Endometrial microvascular endothelial cells (primary cell): Measurements from ENCODE around the gene PRPH. TPM values are rescaled to one million over a fixed set of nuclear protein-coding genes. Genes with fewer than 3 reads are reported as not detected.
"Not testable (repeated sequence)": the region's sequence is repeated elsewhere in the genome, so short reads cannot be mapped to it uniquely, and the experiment has no call there.

Source experiments
- in situ Hi-C: cut with HindIII; loops from 2 replicates; pipeline ENCODE4 v1.10.0; 2017; ENCODE audit warnings: low sequenced_read_pairs, low pct_unique_long_range_greater_than_20kb; ENCODE audit errors: inconsistent ontology term
- total RNA-seq: library from RNA; depleted of rRNA; stranded (reverse); fragments of >200 nt; gene quantifications from one replicate; pipeline ENCODE4 v1.2.3, GENCODE V29; 2015; ENCODE audit errors: inconsistent ontology term

PRPH gene
- not detected for total RNA-seq

- in situ Hi-C loops, result no loop called here
These were observed at the start of gene PRPH for GRCh38 chr12:49295082-49295936. Gene PRPH (plus strand): TSS chr12:49295147. CDS start chr12:49295201, 54 bp downstream.

- in situ Hi-C loops, result no loop called here
These were observed 43.6 kb upstream of the PRPH start for GRCh38 chr12:49251357-49251756.

DNA sequence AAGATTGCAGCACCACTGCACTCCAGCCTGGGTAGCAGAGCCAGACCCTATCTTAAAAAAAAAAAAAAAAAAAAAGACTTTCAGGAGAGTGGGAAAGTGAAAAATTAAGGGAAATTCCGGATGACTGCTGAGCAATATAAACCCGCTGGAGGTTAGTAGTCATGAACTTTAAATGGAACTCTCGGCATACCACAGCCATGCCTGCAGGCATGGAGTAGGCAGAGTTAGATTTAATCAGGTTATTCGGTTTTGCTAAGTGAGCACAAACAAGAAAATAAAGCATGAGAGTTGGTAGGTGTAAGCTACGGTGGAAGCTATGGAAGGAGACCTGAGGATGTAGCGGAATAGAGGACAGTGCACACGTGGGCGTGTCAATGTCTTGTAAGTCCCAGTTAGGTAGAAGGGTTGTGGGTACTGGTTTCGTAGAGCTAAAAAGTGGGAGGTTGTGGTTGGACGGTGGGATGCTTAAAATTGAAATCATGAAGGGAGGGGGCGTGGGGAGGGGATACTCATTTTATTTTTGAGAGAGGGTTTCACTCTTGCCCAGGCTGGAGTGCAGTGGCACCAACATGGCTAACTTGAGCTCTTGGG lies 41.8 kb upstream of the PRPH start:
- in situ Hi-C loops, result no loop called here

DNA sequence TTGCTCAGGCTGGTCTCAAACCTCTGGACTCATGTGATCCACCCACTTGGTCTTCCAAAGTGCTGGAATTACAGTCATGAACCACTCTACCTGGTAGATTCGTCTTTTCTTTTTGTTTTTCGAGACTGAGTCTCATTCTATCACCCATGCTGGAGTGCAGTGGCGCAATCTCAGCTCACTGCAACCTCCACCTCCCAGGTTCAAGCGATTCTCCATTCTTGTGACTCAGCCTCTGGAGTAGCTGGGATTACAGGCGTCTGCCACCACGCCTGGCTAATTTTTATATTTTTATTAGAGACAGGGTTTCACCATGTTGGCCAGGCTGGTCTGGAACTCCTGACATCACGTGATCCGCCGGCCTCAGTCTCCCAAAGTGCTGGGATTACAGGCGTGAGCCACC lies 39.5 kb upstream of the PRPH start:
- in situ Hi-C loops, result not testable (repeated sequence)

DNA sequence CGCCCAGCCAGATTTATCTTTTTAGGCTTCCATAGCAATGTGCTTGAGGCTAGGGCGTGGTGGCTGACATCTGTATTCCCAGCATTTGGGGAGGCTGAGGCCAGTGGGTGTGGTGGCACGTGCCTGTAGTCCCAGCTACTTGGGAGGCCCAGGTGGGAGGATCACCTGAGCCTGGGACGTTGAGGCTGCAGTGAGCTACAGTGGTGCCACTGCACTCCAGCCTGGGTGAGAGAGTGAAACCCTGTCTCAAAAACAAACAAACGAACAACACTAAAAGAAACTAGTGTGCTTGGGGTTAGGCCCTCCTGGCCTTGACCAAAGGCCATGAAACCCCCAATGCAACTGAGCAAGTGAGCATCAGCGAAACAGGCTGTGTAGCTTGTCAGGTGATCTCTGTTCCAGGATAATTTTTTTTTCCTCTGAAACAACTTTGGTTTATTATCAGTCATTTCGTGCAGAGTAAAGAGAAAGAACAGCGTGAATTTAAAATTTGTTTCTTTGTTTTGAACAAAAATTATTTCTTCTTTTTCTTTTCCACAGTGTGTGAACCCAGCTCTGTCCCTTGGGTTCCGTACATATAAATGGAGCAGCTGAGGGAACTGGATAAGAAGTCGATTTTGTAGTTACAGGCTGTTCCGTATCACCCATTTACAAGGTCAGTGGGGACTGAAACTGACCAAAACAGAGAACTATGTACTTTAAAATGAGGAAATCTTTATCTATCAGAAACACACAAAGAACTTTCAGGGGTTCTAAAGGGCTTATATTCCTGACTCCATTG lies 38.9 kb upstream of the PRPH start:
- in situ Hi-C loops, result no loop called here

DNA sequence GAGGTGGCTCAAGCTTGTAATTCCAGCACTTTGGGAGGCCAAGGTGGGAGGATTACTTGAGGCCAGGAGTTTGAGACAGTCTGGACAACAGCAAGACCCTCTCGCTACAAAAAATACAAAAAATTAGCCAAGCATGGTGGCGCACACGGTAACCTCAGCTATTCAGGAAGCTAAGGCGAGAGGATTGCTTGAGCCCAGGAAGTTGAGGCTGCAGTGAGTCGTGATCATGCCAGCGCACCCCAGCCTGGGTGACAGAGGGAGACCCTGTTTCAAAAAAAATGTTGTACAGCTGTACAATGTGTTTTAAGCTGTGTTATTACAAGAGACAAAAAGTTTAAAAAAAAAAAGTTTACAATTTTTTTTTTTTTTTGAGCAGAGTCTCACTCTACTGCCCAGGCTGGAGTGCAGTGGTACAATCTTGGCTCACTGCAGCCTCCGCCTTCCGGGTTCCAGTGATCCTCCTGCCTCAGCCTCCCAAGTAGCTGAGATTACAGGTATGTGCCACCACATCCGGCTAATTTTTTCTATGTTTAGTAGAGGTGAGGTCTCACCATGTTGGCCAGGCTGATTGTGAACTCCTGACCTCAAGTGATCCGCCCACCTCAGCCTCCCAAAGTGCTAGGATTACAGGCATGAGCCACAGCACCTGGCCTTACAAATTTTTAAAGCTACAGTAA lies 37.3 kb upstream of the PRPH start:
- in situ Hi-C loops, result not testable (repeated sequence)

DNA sequence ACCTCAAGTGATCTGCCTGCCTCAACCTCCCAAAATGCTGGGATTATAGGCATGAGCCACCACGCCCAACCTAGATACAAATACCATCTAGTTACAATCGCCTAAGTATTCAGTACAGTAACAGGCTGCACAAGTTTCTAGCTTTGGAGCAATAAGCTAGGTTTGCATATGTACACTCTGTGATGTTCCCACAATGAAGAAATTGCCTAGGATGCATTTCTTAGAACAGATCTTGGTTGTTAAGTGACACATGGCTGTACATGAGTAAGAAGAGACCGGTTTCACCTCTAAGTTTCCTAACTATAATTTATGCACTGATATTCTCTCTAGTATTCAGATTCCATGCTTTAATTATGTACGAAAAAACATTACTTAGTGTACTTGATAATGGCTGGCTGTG lies 35.5 kb upstream of the PRPH start:
- in situ Hi-C loops, result no loop called here

DNA sequence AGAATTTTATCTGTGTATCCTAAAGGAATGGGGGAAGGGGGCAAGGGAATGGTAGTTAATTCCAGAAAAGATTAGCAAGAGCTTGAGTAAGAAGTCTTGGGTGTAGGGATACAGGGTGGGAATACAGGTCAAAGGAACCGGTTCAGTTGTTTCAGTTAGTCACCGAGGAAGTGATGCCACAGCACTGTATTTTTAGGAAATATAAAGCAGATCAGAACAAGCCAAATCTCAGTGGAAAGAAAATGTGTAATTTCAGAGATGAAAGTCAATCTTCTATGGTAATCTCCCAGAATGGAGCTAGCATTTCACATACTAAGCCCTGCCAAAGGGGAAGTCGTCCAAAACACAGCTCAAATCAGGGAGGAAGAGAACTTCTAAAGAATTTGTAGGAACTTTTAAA lies 34.8 kb upstream of the PRPH start:
- in situ Hi-C loops, result no loop called here

- in situ Hi-C loops, result no loop called here
These were observed 34.2 kb upstream of the PRPH start for GRCh38 chr12:49260571-49261363.

- in situ Hi-C loops, result no loop called here
These were observed 33.2 kb upstream of the PRPH start for GRCh38 chr12:49261721-49262120.

DNA sequence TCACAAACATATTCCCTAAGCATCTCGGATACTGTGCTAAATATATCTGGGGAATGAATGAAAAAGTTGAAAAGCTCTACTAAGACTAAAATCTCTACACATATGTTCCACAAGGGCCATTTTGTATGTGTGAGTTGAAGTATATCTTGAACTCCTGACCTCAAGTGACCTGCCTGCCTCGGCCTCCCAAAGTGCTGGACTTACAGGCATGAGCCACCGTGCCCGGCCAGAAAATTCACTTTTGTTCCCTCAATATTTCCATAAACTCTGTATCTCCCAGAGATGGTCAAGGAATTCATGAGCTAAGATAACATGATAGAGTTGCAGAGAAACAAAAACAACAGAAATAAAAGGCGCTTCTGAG lies 31.6 kb upstream of the PRPH start:
- in situ Hi-C loops, result no loop called here

DNA sequence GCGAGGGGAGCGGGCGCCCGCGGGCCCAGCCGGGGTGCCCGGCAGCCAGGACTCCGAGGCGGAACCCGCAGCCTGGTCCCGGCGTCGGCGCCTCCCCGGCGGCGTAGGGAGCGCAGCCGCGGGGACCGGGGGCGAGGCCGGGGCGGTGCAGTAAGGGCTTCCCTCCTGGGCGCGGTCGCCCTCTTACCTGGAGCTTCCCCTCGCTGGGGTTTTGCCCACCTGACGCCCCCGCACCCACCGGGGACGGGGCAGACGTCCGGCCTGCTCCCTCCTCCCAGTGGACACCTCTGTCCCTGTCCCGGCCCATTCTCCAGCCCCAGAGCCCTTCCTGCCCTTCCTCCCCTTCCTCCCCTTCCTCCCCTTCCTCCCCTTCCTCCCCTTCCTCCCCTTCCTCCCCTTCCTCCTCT lies 30.5 kb upstream of the PRPH start:
- in situ Hi-C loops, result no loop called here

DNA sequence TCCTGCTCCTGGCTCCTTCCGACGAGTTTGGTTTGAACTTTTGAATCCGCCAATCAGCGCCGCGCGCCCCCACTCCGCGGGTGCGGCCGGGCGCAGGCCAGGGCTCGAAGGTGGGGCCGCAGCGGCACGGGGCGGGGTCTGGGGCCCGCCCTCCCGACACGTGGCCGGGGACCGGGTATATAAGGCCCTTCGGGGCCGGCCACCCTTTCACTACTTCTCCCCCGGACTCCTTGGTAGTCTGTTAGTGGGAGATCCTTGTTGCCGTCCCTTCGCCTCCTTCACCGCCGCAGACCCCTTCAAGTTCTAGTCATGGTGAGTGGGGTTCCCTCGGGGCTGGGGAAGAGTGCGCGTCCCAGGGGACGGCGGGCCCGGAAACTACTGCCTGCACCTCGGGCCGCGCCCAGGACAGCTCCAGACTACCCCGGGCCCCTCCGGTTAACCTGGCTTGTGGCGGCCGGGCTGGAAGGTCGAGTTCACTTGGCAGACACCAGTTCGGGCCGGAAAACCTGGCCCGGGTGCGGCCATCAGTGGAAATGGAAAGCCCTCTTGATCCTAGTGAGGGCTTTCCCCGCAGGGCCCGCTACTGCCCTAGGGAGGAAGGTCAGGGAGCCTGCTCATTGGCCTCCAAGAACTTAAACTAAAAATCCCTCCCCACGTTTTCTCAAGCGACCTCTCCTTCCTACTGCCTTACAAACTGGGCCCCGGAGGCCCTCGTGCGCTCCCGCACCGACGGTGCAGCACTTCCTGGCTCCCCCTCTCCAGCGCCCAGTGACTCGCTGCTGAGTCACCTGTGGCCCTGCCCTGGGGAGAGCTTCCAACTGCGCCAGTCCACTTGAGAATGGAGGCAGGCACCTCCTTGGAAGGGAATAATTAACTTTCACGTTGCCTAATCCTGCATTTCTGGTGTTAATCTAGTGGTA lies 29.8 kb upstream of the PRPH start, which contains the start of gene TUBA1C:
Gene TUBA1C (plus strand): TSS at position 210 of the 920 bp plus-strand sequence. CDS start 100 bp downstream, at position 310.
- in situ Hi-C loops, result no loop called here

- in situ Hi-C loops, result not testable (repeated sequence)
These were observed 25.8 kb upstream of the PRPH start for GRCh38 chr12:49269191-49269590.

DNA sequence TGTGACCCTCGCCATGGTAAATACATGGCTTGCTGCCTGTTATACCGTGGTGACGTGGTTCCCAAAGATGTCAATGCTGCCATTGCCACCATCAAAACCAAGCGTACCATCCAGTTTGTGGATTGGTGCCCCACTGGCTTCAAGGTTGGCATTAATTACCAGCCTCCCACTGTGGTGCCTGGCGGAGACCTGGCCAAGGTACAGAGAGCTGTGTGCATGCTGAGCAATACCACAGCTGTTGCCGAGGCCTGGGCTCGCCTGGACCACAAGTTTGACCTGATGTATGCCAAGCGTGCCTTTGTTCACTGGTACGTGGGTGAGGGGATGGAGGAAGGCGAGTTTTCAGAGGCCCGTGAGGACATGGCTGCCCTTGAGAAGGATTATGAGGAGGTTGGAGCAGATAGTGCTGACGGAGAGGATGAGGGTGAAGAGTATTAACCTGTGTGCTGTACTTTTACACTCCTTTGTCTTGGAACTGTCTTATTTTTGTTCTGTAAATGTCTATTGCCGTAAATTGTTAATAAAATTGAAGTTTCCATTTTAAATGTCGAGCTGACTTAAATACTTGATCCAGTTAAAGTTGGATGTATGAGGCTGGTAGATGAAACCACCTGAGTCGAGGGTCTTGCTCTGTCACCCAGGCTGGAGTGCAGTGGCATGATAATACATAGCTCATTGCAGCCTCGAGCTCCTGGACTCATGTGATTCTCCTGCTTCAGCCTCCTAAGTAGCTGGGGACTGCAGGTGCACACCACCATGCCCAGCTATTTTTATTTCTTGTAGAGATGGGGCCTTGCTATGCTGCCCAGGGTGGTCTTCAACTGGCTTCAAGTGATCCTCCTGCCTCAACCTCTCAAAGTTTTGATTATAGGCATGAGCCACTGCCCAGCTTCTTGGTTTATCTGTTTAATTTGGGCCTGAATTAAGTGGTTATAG lies 21.9 kb upstream of the PRPH start:
- in situ Hi-C loops, result no loop called here

- in situ Hi-C loops, result no loop called here
These were observed 21.1 kb upstream of the PRPH start for GRCh38 chr12:49273726-49274395.
